B cell (primary cell): ENCODE results near the gene EYS.

ENCODE experiments used
- EZH2 ChIP-seq: IDR thresholded peaks from 2 replicates; pipeline ENCODE4 v1.6.1; 2012; ENCODE audit warnings: borderline replicate concordance, low read depth, mild to moderate bottlenecking, moderate library complexity, low read length; ENCODE audit not compliant: insufficient read depth, poor library complexity, severe bottlenecking
- TF ChIP-seq, protein P1 (sequence below): fragments of 200-600 bp; IDR thresholded peaks from one replicate; pipeline ENCODE4 v1.8.0; 2022; ENCODE audit warnings: antibody characterized with exemption, mild to moderate bottlenecking

DNA sequence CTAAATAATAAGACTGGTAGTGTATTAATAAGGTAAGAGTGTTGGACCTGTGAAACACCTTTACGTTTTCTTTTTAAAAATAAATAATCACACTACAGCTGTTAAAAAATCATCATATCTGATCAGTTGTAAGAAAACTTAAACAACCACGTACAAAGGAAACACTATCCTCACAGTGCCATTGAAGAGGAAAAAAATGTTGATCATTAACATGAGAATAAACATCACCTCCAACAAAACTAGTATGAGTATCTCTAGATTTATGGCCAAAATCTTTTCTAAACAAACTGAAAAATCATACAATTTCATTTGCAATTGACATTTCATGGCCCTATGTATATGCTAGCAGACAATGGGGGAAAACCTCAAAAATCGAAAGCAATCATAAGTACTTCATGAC is 590 bp downstream of the EYS start:
- TF ChIP-seq, protein P1, sequence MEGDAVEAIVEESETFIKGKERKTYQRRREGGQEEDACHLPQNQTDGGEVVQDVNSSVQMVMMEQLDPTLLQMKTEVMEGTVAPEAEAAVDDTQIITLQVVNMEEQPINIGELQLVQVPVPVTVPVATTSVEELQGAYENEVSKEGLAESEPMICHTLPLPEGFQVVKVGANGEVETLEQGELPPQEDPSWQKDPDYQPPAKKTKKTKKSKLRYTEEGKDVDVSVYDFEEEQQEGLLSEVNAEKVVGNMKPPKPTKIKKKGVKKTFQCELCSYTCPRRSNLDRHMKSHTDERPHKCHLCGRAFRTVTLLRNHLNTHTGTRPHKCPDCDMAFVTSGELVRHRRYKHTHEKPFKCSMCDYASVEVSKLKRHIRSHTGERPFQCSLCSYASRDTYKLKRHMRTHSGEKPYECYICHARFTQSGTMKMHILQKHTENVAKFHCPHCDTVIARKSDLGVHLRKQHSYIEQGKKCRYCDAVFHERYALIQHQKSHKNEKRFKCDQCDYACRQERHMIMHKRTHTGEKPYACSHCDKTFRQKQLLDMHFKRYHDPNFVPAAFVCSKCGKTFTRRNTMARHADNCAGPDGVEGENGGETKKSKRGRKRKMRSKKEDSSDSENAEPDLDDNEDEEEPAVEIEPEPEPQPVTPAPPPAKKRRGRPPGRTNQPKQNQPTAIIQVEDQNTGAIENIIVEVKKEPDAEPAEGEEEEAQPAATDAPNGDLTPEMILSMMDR = no peak
- TF ChIP-seq EZH2 = no peak
